Peyer's patch (tissue), 4 donors: ENCODE measurements around the gene AUP1. TPM values are rescaled to one million over a fixed set of nuclear protein-coding genes. Genes with fewer than 3 reads are reported as not detected.

Source experiments
- DNase-seq, 3 donors: peaks; one replicate each; pipeline ENCODE4 v3.0.0-alpha.2; 2017 to 2019
- H3K27ac ChIP-seq, 4 donors: fragments of 200-600 bp; sonication (generic); one replicate each; pipeline ENCODE4 v1.5.1; 2016 to 2019
- H3K27me3 ChIP-seq, 2 donors: fragments of 200-600 bp; sonication (generic); one replicate each; pipeline ENCODE4 v1.5.1; 2019
- H3K36me3 ChIP-seq, 3 donors: fragments of 200-600 bp; sonication (generic); one replicate each; pipeline ENCODE4 v1.5.1; 2016 to 2019
- H3K4me1 ChIP-seq, 4 donors: fragments of 200-600 bp; sonication (generic); one replicate each; pipeline ENCODE4 v1.5.1; 2016 to 2019
- H3K4me3 ChIP-seq, 4 donors: fragments of 200-600 bp; sonication (generic); 1 replicate in 3 of 4; 2 replicates in 1 of 4; pipeline ENCODE4 v1.5.1; 2016 to 2019; ENCODE audit warnings: mild to moderate bottlenecking in 1 of 4
- H3K9me3 ChIP-seq, 4 donors: fragments of 200-600 bp; sonication (generic); one replicate each; pipeline ENCODE4 v1.5.1; 2016 to 2019; ENCODE audit warnings: mild to moderate bottlenecking in 1 of 4
- POLR2A ChIP-seq, 2 donors: fragments of 450-650 bp; IDR thresholded peaks; one replicate each; pipeline ENCODE4 v1.5.1; 2017; ENCODE audit warnings: antibody characterized with exemption in 2 of 2, mild to moderate bottlenecking in 2 of 2, moderate library complexity in 2 of 2
- total RNA-seq, 4 donors: library from RNA; depleted of rRNA; stranded (reverse); fragments of >200 nt; gene quantifications; one replicate each; pipeline ENCODE4 v1.1.0, GENCODE V29; 2016
- TF ChIP-seq, protein P1 (sequence below), 6 experiments: fragments of 450-650 bp in 4 of 6; fragments of 200-600 bp in 2 of 6; sonication (generic) in 1 of 6; IDR thresholded peaks; one replicate each; pipeline ENCODE4 v1.5.1; 2017 to 2019; ENCODE audit warnings: antibody characterized with exemption in 6 of 6, mild to moderate bottlenecking in 3 of 6, moderate library complexity in 1 of 6

Gene AUP1
- total RNA-seq, 4 donors from 2014 or later = 183 to 233 (median 213) TPM

DNA sequence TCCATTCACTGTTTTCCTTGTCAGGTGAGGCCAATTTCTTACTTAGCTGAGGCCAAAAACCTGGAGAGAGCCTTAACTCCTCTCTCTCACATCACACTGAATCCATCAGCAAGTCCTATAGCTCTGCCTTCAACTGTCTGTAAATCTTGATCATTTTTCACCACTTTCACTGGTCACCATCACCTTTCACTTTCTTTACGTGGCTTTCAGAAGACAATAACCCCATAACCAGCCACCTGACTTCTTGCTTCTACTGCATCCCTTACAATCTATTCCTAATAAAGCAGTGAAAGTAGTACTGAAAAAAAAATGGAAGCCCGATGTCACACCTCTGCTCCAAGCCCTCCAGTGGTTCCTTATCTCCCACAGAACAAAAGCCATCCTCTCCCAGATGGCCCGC is 16.5 kb upstream of the AUP1 start:
- no peak overlapping the region for H3K4me3 ChIP-seq

DNA sequence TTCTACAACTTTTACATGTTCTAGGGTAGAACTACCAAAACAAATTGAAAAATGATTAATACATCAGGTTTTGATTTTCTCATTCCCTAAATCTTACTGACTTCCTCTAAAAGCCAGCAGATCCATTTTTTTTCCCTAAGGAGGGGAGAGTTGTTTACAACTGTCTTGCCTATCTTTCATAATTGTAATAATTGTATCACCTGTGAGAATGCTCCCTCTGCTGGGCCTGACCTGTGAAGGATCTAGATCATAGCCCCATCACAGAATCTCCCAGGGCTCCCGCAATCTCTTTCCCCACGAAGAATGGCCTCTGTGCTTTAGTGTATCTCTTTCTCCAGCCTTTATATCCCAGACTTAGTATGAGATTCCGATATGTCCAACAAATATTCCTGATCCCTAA is 15.1 kb upstream of the AUP1 start:
- DNase-seq = peak in 1 of 3 donors; percentile 47
- Histone ChIP-seq H3K9me3 (no peaks in the 10 kb centered on the region), H3K4me3 (no peak overlapping the region), H3K27me3 (no peaks in the 10 kb centered on the region), H3K27ac (no peak overlapping the region), H3K36me3 (no peaks in the 10 kb centered on the region), H3K4me1 (peaks cover 0 to 12% (median 7%) of the 10 kb centered on the region in 4 donors)
- no peak for TF ChIP-seq POLR2A (IDR thresholded peaks at IDR 0.05)
- TF ChIP-seq, protein P1, sequence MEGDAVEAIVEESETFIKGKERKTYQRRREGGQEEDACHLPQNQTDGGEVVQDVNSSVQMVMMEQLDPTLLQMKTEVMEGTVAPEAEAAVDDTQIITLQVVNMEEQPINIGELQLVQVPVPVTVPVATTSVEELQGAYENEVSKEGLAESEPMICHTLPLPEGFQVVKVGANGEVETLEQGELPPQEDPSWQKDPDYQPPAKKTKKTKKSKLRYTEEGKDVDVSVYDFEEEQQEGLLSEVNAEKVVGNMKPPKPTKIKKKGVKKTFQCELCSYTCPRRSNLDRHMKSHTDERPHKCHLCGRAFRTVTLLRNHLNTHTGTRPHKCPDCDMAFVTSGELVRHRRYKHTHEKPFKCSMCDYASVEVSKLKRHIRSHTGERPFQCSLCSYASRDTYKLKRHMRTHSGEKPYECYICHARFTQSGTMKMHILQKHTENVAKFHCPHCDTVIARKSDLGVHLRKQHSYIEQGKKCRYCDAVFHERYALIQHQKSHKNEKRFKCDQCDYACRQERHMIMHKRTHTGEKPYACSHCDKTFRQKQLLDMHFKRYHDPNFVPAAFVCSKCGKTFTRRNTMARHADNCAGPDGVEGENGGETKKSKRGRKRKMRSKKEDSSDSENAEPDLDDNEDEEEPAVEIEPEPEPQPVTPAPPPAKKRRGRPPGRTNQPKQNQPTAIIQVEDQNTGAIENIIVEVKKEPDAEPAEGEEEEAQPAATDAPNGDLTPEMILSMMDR (IDR thresholded peaks at IDR 0.05) = peak in 3 of 6 experiments; percentile 22 to 40 (median 35)

More for the DNA sequence above, 16.5 kb upstream of the AUP1 start:
- Histone ChIP-seq H3K27me3 (no peaks in the 10 kb centered on the region), H3K4me1 (peaks cover 0 to 13% (median 9%) of the 10 kb centered on the region in 4 donors), H3K36me3 (no peaks in the 10 kb centered on the region), H3K9me3 (no peaks in the 10 kb centered on the region), H3K27ac (no peak overlapping the region)
- no peak for TF ChIP-seq POLR2A (IDR thresholded peaks at IDR 0.05)
- TF ChIP-seq, protein P1 (IDR thresholded peaks at IDR 0.05) = no peak
- DNase-seq = no peak

DNA sequence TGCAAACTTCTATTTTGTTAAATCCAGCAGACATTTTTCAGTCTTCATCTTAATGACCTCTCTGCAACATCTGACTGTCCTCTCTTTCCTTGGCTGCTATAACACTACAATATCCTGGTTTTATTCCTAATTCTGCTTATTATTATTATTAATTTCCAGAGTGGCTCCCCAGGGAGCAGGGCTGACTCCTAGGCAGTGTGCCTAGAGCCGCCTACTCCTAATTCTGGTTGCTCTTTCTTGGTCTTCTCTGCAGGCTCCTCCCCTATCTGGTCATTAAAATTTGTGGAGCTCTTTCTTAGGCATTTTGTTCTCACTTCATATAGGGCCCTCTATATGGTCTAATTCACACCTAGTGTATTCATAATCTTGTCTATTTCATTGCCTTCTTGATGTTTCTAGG is 13.5 kb upstream of the AUP1 start:
- TF ChIP-seq, protein P1 (IDR thresholded peaks at IDR 0.05) = no peak
- H3K36me3 ChIP-seq = no peaks in the 10 kb centered on the region
- no peaks in the 10 kb centered on the region for H3K27me3 ChIP-seq
- no peak for DNase-seq
- H3K27ac ChIP-seq = no peak overlapping the region
- peaks cover 0 to 5% (median 2%) of the 10 kb centered on the region in 4 donors for H3K4me1 ChIP-seq
- no peak overlapping the region for H3K4me3 ChIP-seq
- no peaks in the 10 kb centered on the region for H3K9me3 ChIP-seq

DNA sequence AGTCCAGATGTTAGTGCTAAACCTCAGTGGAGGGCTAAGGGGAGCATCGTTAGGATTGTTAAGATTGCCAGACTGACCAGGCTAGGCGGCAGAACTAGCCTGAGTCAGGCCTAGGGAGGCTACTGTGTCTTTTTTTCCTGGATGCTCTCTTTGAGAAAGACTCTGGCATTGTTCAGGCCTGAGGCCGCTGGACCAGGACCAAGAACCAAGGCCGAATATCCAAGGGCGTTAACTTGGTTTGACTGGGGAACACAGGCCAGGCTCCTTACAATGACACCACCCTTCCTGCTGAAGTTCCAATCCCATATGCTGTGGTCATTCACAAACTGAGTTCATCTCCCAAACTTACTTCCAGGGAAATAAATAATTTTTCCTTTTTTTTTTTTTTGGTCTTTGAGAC is 10.8 kb upstream of the AUP1 start:
- Histone ChIP-seq H3K4me3 (no peak overlapping the region), H3K36me3 (no peaks in the 10 kb centered on the region), H3K27ac (no peak overlapping the region), H3K9me3 (no peaks in the 10 kb centered on the region), H3K27me3 (no peaks in the 10 kb centered on the region), H3K4me1 (peaks cover 0 to 5% (median 2%) of the 10 kb centered on the region in 4 donors)
- DNase-seq = no peak
- no peak for TF ChIP-seq POLR2A (IDR thresholded peaks at IDR 0.05)
- TF ChIP-seq, protein P1 (IDR thresholded peaks at IDR 0.05) = no peak

DNA sequence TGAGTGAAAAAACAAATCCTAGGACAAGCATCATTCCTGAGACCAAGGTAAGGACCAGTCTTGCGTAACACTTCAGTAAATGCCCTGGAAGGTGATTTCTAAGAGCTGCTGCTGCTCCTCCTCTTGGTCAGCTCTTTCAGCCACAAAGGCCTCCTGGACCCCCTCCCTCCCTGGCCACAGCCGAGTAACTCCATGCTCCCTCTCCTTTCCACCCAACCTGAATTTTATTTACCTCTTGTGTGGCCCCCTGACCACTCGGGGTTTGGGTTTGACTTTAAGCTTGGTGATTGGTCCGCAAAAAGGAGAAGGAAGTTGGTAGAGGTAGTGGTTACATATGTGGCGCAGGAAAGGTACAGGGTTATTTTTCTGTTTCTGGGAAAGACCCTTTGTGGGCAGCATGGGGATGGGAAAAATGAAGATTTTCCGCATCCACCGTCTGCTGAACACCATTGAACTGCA is 9.4 kb upstream of the AUP1 start:
- no peaks in the 10 kb centered on the region for H3K9me3 ChIP-seq
- peak in 1 of 3 donors; percentile 48 for DNase-seq
- peak overlapping the region in 2 of 4 donors; percentile 1 to 26 for H3K4me3 ChIP-seq
- H3K4me1 ChIP-seq = peaks cover 0 to 5% (median 2%) of the 10 kb centered on the region in 4 donors
- peak overlapping the region in 1 of 4 donors; percentile 65 for H3K27ac ChIP-seq
- H3K36me3 ChIP-seq = no peaks in the 10 kb centered on the region
- TF ChIP-seq POLR2A (IDR thresholded peaks at IDR 0.05) = no peak
- TF ChIP-seq, protein P1 (IDR thresholded peaks at IDR 0.05) = no peak
- no peaks in the 10 kb centered on the region for H3K27me3 ChIP-seq

DNA sequence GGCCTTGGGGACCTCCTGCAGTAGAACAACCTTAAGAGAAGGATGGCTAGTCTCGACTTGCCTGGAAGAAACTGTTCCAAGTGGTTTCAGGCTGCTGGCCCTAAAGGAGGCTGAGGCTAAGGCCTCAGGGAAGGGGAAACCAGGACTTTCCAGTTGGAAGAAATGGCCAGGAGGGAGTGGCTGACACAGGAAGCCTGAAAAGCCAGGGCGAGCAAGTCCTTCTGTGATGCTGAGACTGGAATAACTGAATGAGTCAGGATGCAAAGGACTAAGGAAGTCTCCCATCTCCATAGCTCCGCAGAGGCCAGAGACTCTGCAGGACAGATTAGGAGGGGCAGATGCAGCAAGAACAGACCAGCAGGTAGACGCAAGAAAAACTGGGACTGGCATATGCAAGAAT is 7.6 kb upstream of the AUP1 start:
- H3K4me3 ChIP-seq = no peak overlapping the region
- peaks cover 0 to 5% (median 2%) of the 10 kb centered on the region in 4 donors for H3K4me1 ChIP-seq
- H3K9me3 ChIP-seq = no peaks in the 10 kb centered on the region
- H3K36me3 ChIP-seq = peaks cover 0 to 11% (median 0%) of the 10 kb centered on the region in 3 donors
- no peaks in the 10 kb centered on the region for H3K27me3 ChIP-seq
- no peak overlapping the region for H3K27ac ChIP-seq
- no peak for TF ChIP-seq POLR2A (IDR thresholded peaks at IDR 0.05)
- TF ChIP-seq, protein P1 (IDR thresholded peaks at IDR 0.05) = no peak
- no peak for DNase-seq
